IMR-90 (cell line): ENCODE data around the gene ACTR3C. TPM values are rescaled to one million over a fixed set of nuclear protein-coding genes. Genes with fewer than 3 reads are reported as not detected.

Experiments used
- ATAC-seq: fragments of 200-7000 bp; cut with Tn5 transposase; 2 replicates; pipeline ENCODE4 v1.9.1; 2020; ENCODE audit warnings: low read depth, mild to moderate bottlenecking, moderate library complexity
- BruUV-seq: library from RNA; stranded (reverse); fragments of 400-500 nt; replicated peaks from 2 replicates; lab custom pipeline; 2021; lab: Mats Ljungman, UMichigan
- CTCF ChIA-PET: fragments of 300-600 bp; formaldehyde crosslinking; extraction: SDS; loops from one replicate; lab custom pipeline; 2021; ENCODE audit warnings: antibody characterized with exemption; lab: Yijun Ruan, JAX
- POLR2A ChIA-PET: fragments of 300-600 bp; sonication (Branson Sonifier 250); formaldehyde crosslinking; loops from one replicate; lab custom pipeline; 2022; ENCODE audit warnings: antibody characterized with exemption; ENCODE audit not compliant: unreplicated experiment; lab: Charles Lee
- DNase-seq: peaks from one replicate; pipeline ENCODE4 v3.0.0; 2013
- H2AFZ ChIP-seq: replicated peaks from 2 replicates; pipeline ENCODE3; 2013; ENCODE audit warnings: low read length, mild to moderate bottlenecking; ENCODE audit not compliant: poor library complexity
- H2AK5ac ChIP-seq: 2 replicates; pipeline ENCODE4 v1.6.1; 2013; ENCODE audit warnings: low read depth, low read length, inconsistent platforms
- H2AK9ac ChIP-seq: replicated peaks from 2 replicates; pipeline ENCODE3; 2013; ENCODE audit warnings: mild to moderate bottlenecking, low read depth, low read length, moderate library complexity; ENCODE audit not compliant: poor library complexity
- H2BK120ac ChIP-seq: 2 replicates; pipeline ENCODE4 v1.6.1; 2013; ENCODE audit warnings: low read depth, low read length, inconsistent platforms
- H2BK15ac ChIP-seq: 3 replicates; pipeline ENCODE4 v1.6.1; 2013; ENCODE audit warnings: low read depth, low read length, inconsistent platforms
- H2BK20ac ChIP-seq: 2 replicates; pipeline ENCODE4 v1.6.1; 2013; ENCODE audit warnings: low read depth, mild to moderate bottlenecking, inconsistent platforms, low read length, moderate library complexity
- H2BK5ac ChIP-seq: 2 replicates; pipeline ENCODE4 v1.6.1; 2013; ENCODE audit warnings: mild to moderate bottlenecking, low read depth, low read length, inconsistent platforms; ENCODE audit not compliant: poor library complexity, severe bottlenecking
- H3K14ac ChIP-seq: replicated peaks from 2 replicates; pipeline ENCODE4 v1.6.1; 2013; ENCODE audit warnings: low read depth, low read length, inconsistent platforms
- H3K18ac ChIP-seq: 2 replicates; pipeline ENCODE4 v1.6.1; 2013; ENCODE audit warnings: low read depth, low read length, control low read depth
- H3K23ac ChIP-seq: 2 replicates; pipeline ENCODE4 v1.6.1; 2013; ENCODE audit warnings: low read depth, low read length, inconsistent platforms
- H3K27ac ChIP-seq: 2 replicates; pipeline ENCODE4 v1.5.1; 2013; ENCODE audit warnings: mild to moderate bottlenecking, control low read depth, low read length; ENCODE audit not compliant: insufficient read depth
- H3K27me3 ChIP-seq: 2 replicates; pipeline ENCODE4 v1.6.1; 2013; ENCODE audit warnings: low read length; ENCODE audit not compliant: control insufficient read depth, insufficient read depth
- H3K36me3 ChIP-seq: 2 replicates; pipeline ENCODE4 v1.6.1; 2013; ENCODE audit warnings: low read length, mixed read lengths; ENCODE audit not compliant: control insufficient read depth, insufficient read depth
- H3K4ac ChIP-seq: 2 replicates; pipeline ENCODE4 v1.6.1; 2013; ENCODE audit warnings: low read depth, low read length, inconsistent platforms
- H3K4me1 ChIP-seq: 2 replicates; pipeline ENCODE4 v1.6.1; 2013; ENCODE audit warnings: low read length, mixed read lengths; ENCODE audit not compliant: control insufficient read depth, insufficient read depth
- H3K4me2 ChIP-seq: 2 replicates; pipeline ENCODE4 v1.6.1; 2013; ENCODE audit warnings: low read depth, mild to moderate bottlenecking, control low read depth, low read length, moderate library complexity
- H3K4me3 ChIP-seq: 2 replicates; pipeline ENCODE4 v1.5.1; 2013; ENCODE audit warnings: low read depth, mild to moderate bottlenecking, control low read depth, low read length, moderate library complexity; ENCODE audit not compliant: insufficient read depth
- H3K56ac ChIP-seq: 2 replicates; pipeline ENCODE4 v1.6.1; 2013; ENCODE audit warnings: low read length, inconsistent platforms; ENCODE audit not compliant: insufficient read depth; ENCODE audit errors: extremely low read depth
- H3K79me1 ChIP-seq, 2 experiments: 2 replicates each; pipeline ENCODE4 v1.6.1; 2013; ENCODE audit warnings: low read length in 2 of 2, inconsistent platforms in 1 of 2, low read depth in 1 of 2
- H3K9ac ChIP-seq: 2 replicates; pipeline ENCODE4 v1.6.1; 2013; ENCODE audit warnings: low read depth, low read length, control low read depth
- H3K9me1 ChIP-seq: 2 replicates; pipeline ENCODE4 v1.6.1; 2013; ENCODE audit warnings: low read length, inconsistent platforms; ENCODE audit not compliant: insufficient read depth
- H3K9me3 ChIP-seq: 2 replicates; pipeline ENCODE4 v1.6.1; 2013; ENCODE audit warnings: low read length; ENCODE audit not compliant: control insufficient read depth, insufficient read depth
- H4K20me1 ChIP-seq: 2 replicates; pipeline ENCODE4 v1.6.1; 2013; ENCODE audit warnings: low read length, inconsistent platforms; ENCODE audit not compliant: insufficient read depth
- H4K5ac ChIP-seq: 2 replicates; pipeline ENCODE4 v1.6.1; 2013; ENCODE audit warnings: mild to moderate bottlenecking, low read depth, low read length, control low read depth
- H4K8ac ChIP-seq, 2 experiments: 2 replicates each; pipeline ENCODE4 v1.6.1; 2013; ENCODE audit warnings: low read depth in 2 of 2, low read length in 2 of 2, control low read depth in 1 of 2, inconsistent platforms in 1 of 2
- H4K91ac ChIP-seq: 2 replicates; pipeline ENCODE4 v1.6.1; 2013; ENCODE audit warnings: low read depth, low read length, inconsistent platforms; ENCODE audit not compliant: insufficient read depth
- BHLHE40 ChIP-seq: fragments of 150-350 bp; IDR thresholded peaks from 2 replicates; pipeline ENCODE4 v1.6.1; 2016; ENCODE audit warnings: mild to moderate bottlenecking, low read depth, low read length
- CHD1 ChIP-seq: IDR thresholded peaks from 2 replicates; pipeline ENCODE4 v1.6.1; 2012; ENCODE audit warnings: low read depth, low read length, improper control_type of control experiment
- ELK1 ChIP-seq: fragments of 150-350 bp; IDR thresholded peaks from 2 replicates; pipeline ENCODE4 v1.6.1; 2016; ENCODE audit warnings: low read depth, mild to moderate bottlenecking, low read length, moderate library complexity, borderline replicate concordance
- FOS ChIP-seq: fragments of 150-350 bp; IDR thresholded peaks from 2 replicates; pipeline ENCODE4 v1.6.1; 2016; ENCODE audit warnings: low read depth, low read length
- MAFK ChIP-seq: IDR thresholded peaks from 2 replicates; pipeline ENCODE4 v1.6.1; 2012; ENCODE audit warnings: low read depth, low read length, improper control_type of control experiment
- MXI1 ChIP-seq: IDR thresholded peaks from 2 replicates; pipeline ENCODE4 v1.6.1; 2012; ENCODE audit warnings: low read depth, mild to moderate bottlenecking, low read length, moderate library complexity, borderline replicate concordance
- NFE2L2 ChIP-seq: fragments of 150-350 bp; IDR thresholded peaks from 2 replicates; pipeline ENCODE4 v1.6.1; 2016; ENCODE audit warnings: low read depth, mild to moderate bottlenecking, low read length
- POLR2A ChIP-seq: IDR thresholded peaks from 2 replicates; pipeline ENCODE4 v1.6.1; 2012; ENCODE audit warnings: mild to moderate bottlenecking, low read depth, low read length
- RAD21 ChIP-seq: IDR thresholded peaks from 2 replicates; pipeline ENCODE4 v1.6.1; 2012; ENCODE audit warnings: low read length, improper control_type of control experiment
- RFX5 ChIP-seq: IDR thresholded peaks from 2 replicates; pipeline ENCODE4 v1.8.0; 2012; ENCODE audit warnings: low read depth, mild to moderate bottlenecking, low read length, moderate library complexity
- WGBS, 2 experiments: methylation state at CpG; one replicate each; pipeline versions ENCODE4 v1.1.5 to v1.1.7; 2013; ENCODE audit warnings: missing lambda C conversion rate in 2 of 2; ENCODE audit not compliant: insufficient read length in 1 of 2; ENCODE audit errors: extremely low coverage in 2 of 2; 5-methylcytosine and 5-hydroxymethylcytosine counted together
- dilution Hi-C: fragments of 300-500 bp; cut with HindIII; formaldehyde crosslinking; loops from one replicate; pipeline ENCODE4 v1.14.3; 2018; ENCODE audit warnings: low sequenced_read_pairs; ENCODE audit not compliant: unreplicated experiment
- in situ Hi-C: fragments of 300-500 bp; cut with MboI; formaldehyde crosslinking; loops from 3 replicates; pipeline ENCODE4 v1.14.3; 2019; ENCODE audit warnings: low sequenced_read_pairs, inconsistent platforms, mixed read lengths
- intact Hi-C: fragments of 100-400 bp; cut with micrococcal nuclease; formaldehyde crosslinking; loops from 2 replicates; pipeline ENCODE4 v1.10.0; 2022
- polyA plus RNA-seq, 3 experiments: library from polyadenylated mRNA; depleted of rRNA; stranded (reverse); fragments of >200 nt; gene quantifications; 2 replicates each; pipeline ENCODE4 v1.2.3, GENCODE V29; 2012; ENCODE audit warnings: low replicate concordance in 1 of 3
- total RNA-seq: library from RNA; depleted of rRNA; stranded (reverse); fragments of >200 nt; gene quantifications from 2 replicates; pipeline ENCODE4 v1.2.3, GENCODE V29; 2012
- TF ChIP-seq, protein P1 (sequence below): conservative IDR thresholded peaks from 2 replicates; pipeline ENCODE4 v1.5.1; 2012; ENCODE audit warnings: mild to moderate bottlenecking, low read depth, low read length, improper control_type of control experiment

Gene ACTR3C
- total and polyA plus RNA-seq, 2 of the 4 experiments (the other 2 are of a cell fraction) = not detected

GRCh38 chr7:150341263-150342120 is 18.1 kb upstream of the ACTR3C start, which contains the start of gene RARRES2:
TSS of gene RARRES2 (minus strand) at chr7:150341629. CDS start at chr7:150340609, 1,020 bp downstream.
- dilution Hi-C loops = no loop called here
- 16% methylated on average over 14 of the region's 49 CpGs; no CpG with 5 or more reads in 1 of the 2 experiments for WGBS, 2 experiments
- in situ Hi-C loops = no loop called here
- H3K56ac ChIP-seq = no peak within 1 kb of the TSS
- H3K9ac ChIP-seq = peak within 1 kb of the TSS; percentile 40; the same call in 1 of the 2 replicates
- H3K27ac ChIP-seq = peak within 1 kb of the TSS; percentile 34; the same call in 1 of the 2 replicates
- 0 out of 2 replicates have a peak, but pooled peaks cover 3% of the 10 kb centered on the region for H4K20me1 ChIP-seq
- H4K8ac ChIP-seq = no peak within 1 kb of the TSS
- no peak within 1 kb of the TSS; the same call in 1 of the 2 replicates for H4K91ac ChIP-seq
- no peak within 1 kb of the TSS for H2BK20ac ChIP-seq
- no peak within 1 kb of the TSS for H2BK15ac ChIP-seq
- BruUV-seq = no TSS peak
- no peak within 1 kb of the TSS for H2AK5ac ChIP-seq
- H3K4ac ChIP-seq = no peak within 1 kb of the TSS
- no peak within 1 kb of the TSS for H2AK9ac ChIP-seq
- no peak within 1 kb of the TSS for H3K14ac ChIP-seq
- H3K27me3 ChIP-seq = peaks cover 26% of the 10 kb centered on the region
- H3K4me3 ChIP-seq = peak within 1 kb of the TSS; percentile 14; the same call in 1 of the 2 replicates
- peak; percentile 13; the same call in 1 of the 2 replicates for ATAC-seq
- H3K9me3 ChIP-seq = peaks cover 14% of the 10 kb centered on the region
- H3K4me1 ChIP-seq = peaks cover 20% of the 10 kb centered on the region
- no peak within 1 kb of the TSS for H2BK5ac ChIP-seq
- H3K9me1 ChIP-seq = peaks cover 4% of the 10 kb centered on the region; the same call in 1 of the 2 replicates
- H3K79me1 ChIP-seq = no peaks in the 10 kb centered on the region
- CTCF ChIA-PET = no interaction called here
- H4K5ac ChIP-seq = peak within 1 kb of the TSS; percentile 16; the same call in 1 of the 2 replicates
- no peak within 1 kb of the TSS; the same call in 1 of the 2 replicates for H3K18ac ChIP-seq
- no peak for DNase-seq
- H3K36me3 ChIP-seq = no peaks in the 10 kb centered on the region
- no peak within 1 kb of the TSS for H2BK120ac ChIP-seq
- no peak within 1 kb of the TSS for H3K23ac ChIP-seq
- TF ChIP-seq MAFK = no peak
- TF ChIP-seq ELK1 = no peak
- TF ChIP-seq BHLHE40 = no peak
- no peak for TF ChIP-seq CHD1
- no peak for TF ChIP-seq NFE2L2
- no peak for TF ChIP-seq POLR2A
- TF ChIP-seq MXI1 = no peak
- TF ChIP-seq, protein P1, sequence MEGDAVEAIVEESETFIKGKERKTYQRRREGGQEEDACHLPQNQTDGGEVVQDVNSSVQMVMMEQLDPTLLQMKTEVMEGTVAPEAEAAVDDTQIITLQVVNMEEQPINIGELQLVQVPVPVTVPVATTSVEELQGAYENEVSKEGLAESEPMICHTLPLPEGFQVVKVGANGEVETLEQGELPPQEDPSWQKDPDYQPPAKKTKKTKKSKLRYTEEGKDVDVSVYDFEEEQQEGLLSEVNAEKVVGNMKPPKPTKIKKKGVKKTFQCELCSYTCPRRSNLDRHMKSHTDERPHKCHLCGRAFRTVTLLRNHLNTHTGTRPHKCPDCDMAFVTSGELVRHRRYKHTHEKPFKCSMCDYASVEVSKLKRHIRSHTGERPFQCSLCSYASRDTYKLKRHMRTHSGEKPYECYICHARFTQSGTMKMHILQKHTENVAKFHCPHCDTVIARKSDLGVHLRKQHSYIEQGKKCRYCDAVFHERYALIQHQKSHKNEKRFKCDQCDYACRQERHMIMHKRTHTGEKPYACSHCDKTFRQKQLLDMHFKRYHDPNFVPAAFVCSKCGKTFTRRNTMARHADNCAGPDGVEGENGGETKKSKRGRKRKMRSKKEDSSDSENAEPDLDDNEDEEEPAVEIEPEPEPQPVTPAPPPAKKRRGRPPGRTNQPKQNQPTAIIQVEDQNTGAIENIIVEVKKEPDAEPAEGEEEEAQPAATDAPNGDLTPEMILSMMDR = no peak
- TF ChIP-seq RAD21 = no peak
- no peak for TF ChIP-seq FOS
- TF ChIP-seq RFX5 = no peak
- POLR2A ChIA-PET = no interaction called here
- intact Hi-C loops = no loop called here
- no peak within 1 kb of the TSS for H2AFZ ChIP-seq
- peak within 1 kb of the TSS; percentile 36; the same call in 1 of the 2 replicates for H3K4me2 ChIP-seq
